Progenitor cell of endocrine pancreas (in vitro differentiated cells): ENCODE measurements around the gene SYT6. TPM values are rescaled to one million over a fixed set of nuclear protein-coding genes. Genes with fewer than 3 reads are reported as not detected.

Experiments
- DNase-seq: peaks from one replicate; pipeline ENCODE4 v3.0.0; 2021; ENCODE audit warnings: low spot score; ENCODE audit not compliant: unreplicated experiment
- H3K27ac Mint-ChIP-seq: 2 replicates; pipeline ENCODE4 v1.8.0; 2021; ENCODE audit warnings: mild to moderate bottlenecking, moderate library complexity, mixed read lengths
- H3K27me3 Mint-ChIP-seq: 2 replicates; pipeline ENCODE4 v1.8.0; 2021; ENCODE audit warnings: mixed read lengths
- H3K36me3 Mint-ChIP-seq: 2 replicates; pipeline ENCODE4 v1.8.0; 2022; ENCODE audit warnings: mixed read lengths; ENCODE audit not compliant: insufficient read depth
- H3K4me1 Mint-ChIP-seq: 2 replicates; pipeline ENCODE4 v1.8.0; 2021; ENCODE audit warnings: low read depth, mixed read lengths
- H3K4me3 Mint-ChIP-seq: 2 replicates; pipeline ENCODE4 v1.8.0; 2021; ENCODE audit warnings: low read depth, mild to moderate bottlenecking, moderate library complexity, mixed read lengths
- H3K9me3 Mint-ChIP-seq: 2 replicates; pipeline ENCODE4 v1.8.0; 2021; ENCODE audit warnings: low read depth, mixed read lengths
- CTCF ChIP-seq: fragments of 200-600 bp; sonication (generic); IDR thresholded peaks from one replicate; pipeline ENCODE4 v1.5.0; 2021; ENCODE audit warnings: antibody characterized with exemption, mild to moderate bottlenecking; ENCODE audit not compliant: unreplicated experiment
- total RNA-seq: library from RNA; stranded (reverse); gene quantifications from 2 replicates; pipeline ENCODE4 v1.2.1, GENCODE V29; 2021

SYT6 gene
- total RNA-seq, 1 donor from 2014 or later = 0.98 TPM

GRCh38 chr1:114118351-114118990, 35.2 kb downstream of the SYT6 start:
- H3K9me3 Mint-ChIP-seq = no peaks in the 10 kb centered on the region
- no peak for TF ChIP-seq CTCF
- peaks cover 5% of the 10 kb centered on the region for H3K4me1 Mint-ChIP-seq
- no peak overlapping the region for H3K4me3 Mint-ChIP-seq
- DNase-seq = no peak
- no peak overlapping the region for H3K27ac Mint-ChIP-seq
- H3K27me3 Mint-ChIP-seq = peaks cover 34% of the 10 kb centered on the region
- H3K36me3 Mint-ChIP-seq = no peaks in the 10 kb centered on the region

GRCh38 chr1:114117654-114118053, 36.0 kb downstream of the SYT6 start:
- H3K27ac Mint-ChIP-seq = no peak overlapping the region
- H3K4me1 Mint-ChIP-seq = peaks cover under 1% of the 10 kb centered on the region
- no peak for TF ChIP-seq CTCF
- DNase-seq = no peak
- no peak overlapping the region for H3K4me3 Mint-ChIP-seq
- H3K9me3 Mint-ChIP-seq = no peaks in the 10 kb centered on the region
- H3K36me3 Mint-ChIP-seq = no peaks in the 10 kb centered on the region
- peaks cover 37% of the 10 kb centered on the region for H3K27me3 Mint-ChIP-seq

- no peak overlapping the region for H3K4me3 Mint-ChIP-seq
- H3K27me3 Mint-ChIP-seq = peaks cover 48% of the 10 kb centered on the region
- no peak for DNase-seq
- no peak overlapping the region for H3K27ac Mint-ChIP-seq
- H3K36me3 Mint-ChIP-seq = no peaks in the 10 kb centered on the region
- no peaks in the 10 kb centered on the region for H3K9me3 Mint-ChIP-seq
- TF ChIP-seq CTCF = no peak
- no peaks in the 10 kb centered on the region for H3K4me1 Mint-ChIP-seq
These were observed 37.6 kb downstream of the SYT6 start for GRCh38 chr1:114116086-114116485.

GRCh38 chr1:114114185-114115094, 39.2 kb downstream of the SYT6 start:
- no peak overlapping the region for H3K4me3 Mint-ChIP-seq
- no peaks in the 10 kb centered on the region for H3K9me3 Mint-ChIP-seq
- H3K4me1 Mint-ChIP-seq = no peaks in the 10 kb centered on the region
- H3K27me3 Mint-ChIP-seq = peaks cover 56% of the 10 kb centered on the region
- DNase-seq = no peak
- TF ChIP-seq CTCF = no peak
- H3K27ac Mint-ChIP-seq = no peak overlapping the region
- H3K36me3 Mint-ChIP-seq = no peaks in the 10 kb centered on the region

GRCh38 chr1:114113411-114114184, 40.1 kb downstream of the SYT6 start:
- H3K27ac Mint-ChIP-seq = no peak overlapping the region
- peaks cover 49% of the 10 kb centered on the region for H3K27me3 Mint-ChIP-seq
- H3K4me3 Mint-ChIP-seq = no peak overlapping the region
- H3K36me3 Mint-ChIP-seq = no peaks in the 10 kb centered on the region
- TF ChIP-seq CTCF = no peak
- H3K9me3 Mint-ChIP-seq = no peaks in the 10 kb centered on the region
- H3K4me1 Mint-ChIP-seq = no peaks in the 10 kb centered on the region
- DNase-seq = no peak
